Bone marrow (tissue), 2 donors: Measurements from ENCODE around the gene MED27.

Source experiments
- DNase-seq, 2 donors: peaks; one replicate each; lab custom pipeline; 2025; lab: John Stamatoyannopoulos, UW

The MED27 gene

DNA sequence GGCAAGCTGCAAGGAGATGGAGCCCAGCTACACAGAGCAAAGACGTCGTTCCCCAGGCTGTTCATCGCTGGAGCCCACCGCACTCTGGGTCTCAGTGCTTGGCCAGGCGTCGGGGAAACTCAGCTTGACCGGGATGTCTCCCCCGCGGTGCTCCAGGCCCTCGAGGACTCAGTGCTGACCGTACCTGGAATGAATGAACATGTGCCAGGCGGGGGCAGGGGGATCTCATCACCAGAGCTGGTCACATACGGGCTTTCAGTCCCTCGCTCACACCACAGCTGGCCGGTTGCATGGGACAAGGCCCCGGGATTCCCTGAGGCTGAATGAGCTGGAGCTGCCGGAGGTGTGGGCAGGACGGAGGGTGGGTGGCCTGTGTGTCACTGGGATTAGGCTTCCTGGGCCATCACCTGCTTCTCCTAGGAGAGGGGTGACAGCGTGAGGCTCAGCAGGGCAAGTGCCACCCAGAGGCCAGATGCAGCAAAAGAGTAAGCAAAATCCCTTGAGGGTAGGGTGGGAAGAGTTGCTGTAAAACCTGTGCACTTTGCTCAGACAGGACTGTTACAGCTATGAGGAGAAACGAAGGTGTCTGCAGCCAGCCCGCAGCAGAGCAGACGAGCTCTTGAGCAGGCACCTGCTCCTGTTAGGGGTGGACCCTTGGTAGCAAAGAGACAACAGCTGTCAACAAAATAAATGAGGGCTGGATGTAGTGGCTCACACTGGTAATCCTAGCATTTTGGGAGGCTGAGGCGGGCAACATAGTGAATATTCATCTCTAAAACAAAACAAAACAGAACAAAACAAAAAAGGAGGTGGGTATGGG is 269.1 kb downstream of the MED27 start:
- no peak for DNase-seq
